ENCODE data around the gene KRABD2.
A peak's percentile ranks its signal among the peaks of the same experiment; 100 is the strongest.

KRABD2 gene

DNA sequence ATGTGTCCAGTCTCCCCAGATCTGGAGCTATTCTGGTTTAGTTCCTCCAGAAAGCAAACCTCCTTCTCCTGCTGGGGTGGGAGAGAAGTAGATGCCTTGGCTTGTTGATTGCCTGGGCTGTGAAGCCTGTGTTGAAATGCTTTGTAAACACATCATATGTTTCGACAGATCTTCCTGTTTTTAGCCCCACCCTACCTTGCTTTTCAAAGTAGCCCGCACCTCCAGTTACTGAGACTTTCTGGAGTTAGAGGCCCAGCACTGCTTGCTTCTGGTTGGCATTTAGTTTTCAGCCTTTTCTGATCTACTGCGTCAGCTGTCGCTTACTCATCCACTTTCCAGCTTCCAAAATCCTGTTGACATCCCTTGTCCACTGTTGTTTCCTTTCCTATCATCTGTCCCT is 41.3 kb upstream of the KRABD2 start:
- TF ChIP-seq, protein P1, sequence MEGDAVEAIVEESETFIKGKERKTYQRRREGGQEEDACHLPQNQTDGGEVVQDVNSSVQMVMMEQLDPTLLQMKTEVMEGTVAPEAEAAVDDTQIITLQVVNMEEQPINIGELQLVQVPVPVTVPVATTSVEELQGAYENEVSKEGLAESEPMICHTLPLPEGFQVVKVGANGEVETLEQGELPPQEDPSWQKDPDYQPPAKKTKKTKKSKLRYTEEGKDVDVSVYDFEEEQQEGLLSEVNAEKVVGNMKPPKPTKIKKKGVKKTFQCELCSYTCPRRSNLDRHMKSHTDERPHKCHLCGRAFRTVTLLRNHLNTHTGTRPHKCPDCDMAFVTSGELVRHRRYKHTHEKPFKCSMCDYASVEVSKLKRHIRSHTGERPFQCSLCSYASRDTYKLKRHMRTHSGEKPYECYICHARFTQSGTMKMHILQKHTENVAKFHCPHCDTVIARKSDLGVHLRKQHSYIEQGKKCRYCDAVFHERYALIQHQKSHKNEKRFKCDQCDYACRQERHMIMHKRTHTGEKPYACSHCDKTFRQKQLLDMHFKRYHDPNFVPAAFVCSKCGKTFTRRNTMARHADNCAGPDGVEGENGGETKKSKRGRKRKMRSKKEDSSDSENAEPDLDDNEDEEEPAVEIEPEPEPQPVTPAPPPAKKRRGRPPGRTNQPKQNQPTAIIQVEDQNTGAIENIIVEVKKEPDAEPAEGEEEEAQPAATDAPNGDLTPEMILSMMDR (IDR thresholded peaks at IDR 0.05; ENCODE audit: insufficient read depth, low read length, severe bottlenecking), result no peak
- Histone ChIP-seq H3K36me3 (ENCODE audit: control insufficient read depth, insufficient read depth, low read length) (no peaks in the 10 kb centered on the region), H3K27me3 (ENCODE audit: control insufficient read depth, insufficient read depth, low read length) (no peaks in the 10 kb centered on the region), H3K4me3 (ENCODE audit: low read depth, low read length) (no peak overlapping the region)
- peak; percentile 83 for FAIRE-seq
- DNase-seq (ENCODE audit: low read depth), result peak; percentile 63

DNA sequence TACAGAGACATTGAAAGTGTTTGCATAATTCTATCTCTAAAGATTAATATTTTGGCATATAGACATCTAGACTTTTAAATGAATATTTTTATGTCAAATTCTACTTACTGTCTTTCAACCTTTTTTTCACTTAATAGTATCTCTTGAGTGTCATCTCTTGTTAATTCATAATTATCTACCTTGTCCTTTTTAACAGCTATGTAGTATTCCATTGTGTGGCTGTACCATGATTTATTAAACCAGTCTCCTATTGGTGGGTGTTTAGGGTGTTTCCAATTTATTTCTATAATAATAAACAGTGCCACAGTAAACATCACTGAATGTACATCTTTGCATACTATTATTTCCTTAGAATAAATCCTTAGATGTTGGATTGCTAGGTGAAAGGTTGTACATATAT is 37.4 kb upstream of the KRABD2 start:
- no peak for DNase-seq (ENCODE audit: low read depth)
- Histone ChIP-seq H3K4me3 (ENCODE audit: low read depth, low read length) (no peak overlapping the region), H3K27me3 (ENCODE audit: control insufficient read depth, insufficient read depth, low read length) (no peaks in the 10 kb centered on the region), H3K36me3 (ENCODE audit: control insufficient read depth, insufficient read depth, low read length) (no peaks in the 10 kb centered on the region)
- TF ChIP-seq, protein P1 (IDR thresholded peaks at IDR 0.05; ENCODE audit: insufficient read depth, low read length, severe bottlenecking), result no peak
- no peak for FAIRE-seq

DNA sequence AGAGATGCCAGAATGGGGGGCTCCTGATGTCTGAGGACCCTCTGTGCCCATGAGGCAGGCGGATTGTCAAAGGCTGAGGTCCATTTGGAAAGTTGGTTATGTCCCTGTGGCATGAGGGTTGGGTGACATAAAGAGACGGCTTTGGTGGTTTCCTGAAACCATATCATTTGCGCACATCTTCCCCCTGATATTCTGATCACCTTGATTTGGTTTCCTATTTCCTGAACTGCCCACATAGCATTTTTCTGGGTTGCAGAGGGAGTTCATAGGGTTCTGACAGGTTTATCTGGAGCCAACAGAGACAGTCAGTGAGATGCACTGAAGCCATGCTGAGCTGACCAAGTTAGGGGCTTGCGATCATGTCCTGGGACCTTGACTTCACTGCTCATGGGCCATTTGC is 36.8 kb upstream of the KRABD2 start:
- no peak overlapping the region for H3K4me3 ChIP-seq (ENCODE audit: low read depth, low read length)
- no peak for FAIRE-seq

DNA sequence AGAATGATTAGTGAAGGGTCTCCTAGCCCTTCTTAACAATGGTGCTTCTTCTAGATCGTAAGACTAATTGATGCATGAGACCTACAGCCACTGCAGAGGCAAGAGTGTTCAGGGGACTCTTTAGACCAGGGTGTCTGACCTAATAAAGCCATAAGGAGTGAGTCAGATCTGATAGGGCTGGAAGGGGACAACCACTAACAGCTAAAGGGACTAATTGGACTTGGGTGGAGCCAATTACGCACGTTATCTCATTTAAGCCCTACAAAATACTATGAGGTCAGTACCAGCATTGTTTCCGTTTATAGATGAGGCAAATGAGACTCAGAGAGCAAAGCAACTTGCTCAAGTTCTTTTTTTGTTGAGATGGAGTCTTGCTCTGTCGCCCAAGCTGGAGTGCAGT is 35.6 kb upstream of the KRABD2 start:
- H3K36me3 ChIP-seq (ENCODE audit: control insufficient read depth, insufficient read depth, low read length), result no peaks in the 10 kb centered on the region
- H3K27me3 ChIP-seq (ENCODE audit: control insufficient read depth, insufficient read depth, low read length), result no peaks in the 10 kb centered on the region
- no peak overlapping the region for H3K4me3 ChIP-seq (ENCODE audit: low read depth, low read length)
- FAIRE-seq, result no peak
- no peak for DNase-seq (ENCODE audit: low read depth)
- TF ChIP-seq, protein P1 (IDR thresholded peaks at IDR 0.05; ENCODE audit: insufficient read depth, low read length, severe bottlenecking), result no peak

More for the DNA sequence above, 36.8 kb upstream of the KRABD2 start:
- Histone ChIP-seq H3K36me3 (ENCODE audit: control insufficient read depth, insufficient read depth, low read length) (no peaks in the 10 kb centered on the region), H3K27me3 (ENCODE audit: control insufficient read depth, insufficient read depth, low read length) (no peaks in the 10 kb centered on the region)
- TF ChIP-seq, protein P1 (IDR thresholded peaks at IDR 0.05; ENCODE audit: insufficient read depth, low read length, severe bottlenecking), result no peak
- no peak for DNase-seq (ENCODE audit: low read depth)

DNA sequence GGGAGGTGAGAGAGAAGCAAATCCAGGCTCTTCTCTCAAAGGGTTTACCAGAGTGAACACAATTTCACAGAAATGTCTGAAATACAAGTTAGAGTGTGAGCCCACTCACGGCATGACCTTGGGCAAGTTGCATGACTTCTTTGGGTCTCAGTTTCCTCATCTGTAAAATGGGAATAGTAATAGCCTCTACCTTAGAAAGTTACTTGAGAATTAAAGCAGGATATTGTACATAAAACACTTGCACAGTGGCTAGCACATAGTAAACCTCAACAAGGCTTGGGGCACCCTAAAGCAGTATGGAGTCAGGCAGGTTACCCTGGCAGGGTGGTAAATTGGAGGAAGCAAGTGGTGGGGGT is 34.4 kb upstream of the KRABD2 start:
- FAIRE-seq (peak; percentile 13), DNase-seq (ENCODE audit: low read depth) (no peak)
- Histone ChIP-seq H3K36me3 (ENCODE audit: control insufficient read depth, insufficient read depth, low read length) (no peaks in the 10 kb centered on the region), H3K27me3 (ENCODE audit: control insufficient read depth, insufficient read depth, low read length) (no peaks in the 10 kb centered on the region), H3K4me3 (ENCODE audit: low read depth, low read length) (no peak overlapping the region)
- TF ChIP-seq, protein P1 (IDR thresholded peaks at IDR 0.05; ENCODE audit: insufficient read depth, low read length, severe bottlenecking), result no peak

Data from bronchial epithelial cell (primary cell).